Measurements from ENCODE around the gene FCN2. TPM values are rescaled to one million over a fixed set of nuclear protein-coding genes. Genes with fewer than 3 reads are reported as not detected.
A peak's percentile ranks its signal among the peaks of the same experiment; 100 is the strongest.

Gene FCN2
- total RNA-seq, 4 donors from 2014 or later, result 0.84 to 2.6 TPM; not detected in 2

DNA sequence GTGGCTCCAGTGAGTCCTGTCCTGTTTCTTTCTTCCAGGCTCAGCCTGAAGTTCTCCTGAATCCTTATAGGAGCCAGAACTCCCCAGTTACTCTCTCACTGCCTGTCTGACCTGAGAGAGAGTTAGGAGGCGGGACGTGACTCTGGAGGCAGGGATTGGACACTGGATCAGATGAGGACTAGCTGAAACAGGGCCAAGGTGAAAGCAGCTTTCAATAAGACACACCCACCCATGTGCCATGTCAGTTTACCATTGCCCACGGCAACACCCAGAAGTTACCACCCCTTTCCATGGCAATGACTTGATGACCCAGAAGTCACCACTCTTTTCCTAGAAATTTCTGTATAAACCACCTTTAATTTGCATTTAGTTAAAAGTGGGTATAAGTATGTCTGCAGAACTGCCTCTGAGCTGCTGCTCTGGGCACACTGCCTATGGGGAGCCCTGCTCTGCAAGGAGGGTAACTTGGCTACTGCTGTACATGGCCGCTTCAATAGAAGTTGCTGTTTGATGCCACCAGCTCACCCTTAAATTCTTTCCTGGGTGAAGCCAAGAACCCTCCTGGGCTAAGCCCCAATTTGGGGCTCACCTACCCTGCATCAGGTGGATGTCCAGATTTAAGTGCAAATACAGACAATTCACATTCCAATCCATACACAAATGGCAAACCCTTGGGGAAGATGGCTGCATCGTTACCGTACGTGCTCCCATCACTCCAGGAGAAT, 13.7 kb downstream of the FCN2 start:
- TF ChIP-seq, protein P1, sequence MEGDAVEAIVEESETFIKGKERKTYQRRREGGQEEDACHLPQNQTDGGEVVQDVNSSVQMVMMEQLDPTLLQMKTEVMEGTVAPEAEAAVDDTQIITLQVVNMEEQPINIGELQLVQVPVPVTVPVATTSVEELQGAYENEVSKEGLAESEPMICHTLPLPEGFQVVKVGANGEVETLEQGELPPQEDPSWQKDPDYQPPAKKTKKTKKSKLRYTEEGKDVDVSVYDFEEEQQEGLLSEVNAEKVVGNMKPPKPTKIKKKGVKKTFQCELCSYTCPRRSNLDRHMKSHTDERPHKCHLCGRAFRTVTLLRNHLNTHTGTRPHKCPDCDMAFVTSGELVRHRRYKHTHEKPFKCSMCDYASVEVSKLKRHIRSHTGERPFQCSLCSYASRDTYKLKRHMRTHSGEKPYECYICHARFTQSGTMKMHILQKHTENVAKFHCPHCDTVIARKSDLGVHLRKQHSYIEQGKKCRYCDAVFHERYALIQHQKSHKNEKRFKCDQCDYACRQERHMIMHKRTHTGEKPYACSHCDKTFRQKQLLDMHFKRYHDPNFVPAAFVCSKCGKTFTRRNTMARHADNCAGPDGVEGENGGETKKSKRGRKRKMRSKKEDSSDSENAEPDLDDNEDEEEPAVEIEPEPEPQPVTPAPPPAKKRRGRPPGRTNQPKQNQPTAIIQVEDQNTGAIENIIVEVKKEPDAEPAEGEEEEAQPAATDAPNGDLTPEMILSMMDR (IDR thresholded peaks at IDR 0.05), result no peak
- DNase-seq (ENCODE audit: low spot score) (no peak), ATAC-seq (ENCODE audit: low FRiP score) (no peak)

DNA sequence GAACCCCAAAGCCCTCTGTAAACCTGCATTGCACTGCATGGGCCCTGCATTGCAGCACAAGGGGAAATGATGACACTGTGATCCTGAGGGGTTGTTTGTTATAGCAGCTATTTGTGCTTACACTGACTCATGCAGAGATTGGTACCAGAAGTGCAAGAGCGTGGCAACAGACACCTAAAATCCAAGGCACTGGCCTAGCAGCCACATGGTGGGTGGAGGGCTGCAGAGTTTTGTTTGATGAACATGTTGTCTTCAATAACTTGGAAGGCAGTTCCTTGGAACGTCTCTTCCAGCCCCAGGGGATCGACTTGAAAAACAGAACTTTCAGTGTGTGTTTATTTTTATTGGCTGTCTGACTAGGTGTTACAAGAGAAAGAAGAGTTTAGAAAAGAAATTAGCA, 14.5 kb downstream of the FCN2 start:
- TF ChIP-seq, protein P1 (IDR thresholded peaks at IDR 0.05), result no peak
- no peak for ATAC-seq (ENCODE audit: low FRiP score)
- no peak for DNase-seq (ENCODE audit: low spot score)

DNA sequence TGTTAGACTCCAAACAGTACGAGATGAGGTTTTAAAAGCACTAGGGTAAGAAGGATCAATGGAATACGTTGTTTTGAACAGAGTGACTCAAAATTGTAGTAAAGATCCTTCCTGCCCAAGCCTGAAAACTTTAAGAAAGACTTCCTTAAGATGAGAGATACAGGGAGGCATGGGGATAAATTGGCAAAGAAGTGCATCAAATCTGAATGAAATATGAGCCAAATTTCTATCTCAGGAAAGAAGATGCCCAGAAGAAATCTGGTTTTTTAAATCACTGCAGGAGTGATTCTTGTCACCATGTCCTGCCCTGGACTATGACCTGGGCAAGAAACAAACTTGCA, 14.9 kb downstream of the FCN2 start:
- DNase-seq (ENCODE audit: low spot score), result no peak
- TF ChIP-seq, protein P1 (IDR thresholded peaks at IDR 0.05), result no peak
- no peak for ATAC-seq (ENCODE audit: low FRiP score)

DNA sequence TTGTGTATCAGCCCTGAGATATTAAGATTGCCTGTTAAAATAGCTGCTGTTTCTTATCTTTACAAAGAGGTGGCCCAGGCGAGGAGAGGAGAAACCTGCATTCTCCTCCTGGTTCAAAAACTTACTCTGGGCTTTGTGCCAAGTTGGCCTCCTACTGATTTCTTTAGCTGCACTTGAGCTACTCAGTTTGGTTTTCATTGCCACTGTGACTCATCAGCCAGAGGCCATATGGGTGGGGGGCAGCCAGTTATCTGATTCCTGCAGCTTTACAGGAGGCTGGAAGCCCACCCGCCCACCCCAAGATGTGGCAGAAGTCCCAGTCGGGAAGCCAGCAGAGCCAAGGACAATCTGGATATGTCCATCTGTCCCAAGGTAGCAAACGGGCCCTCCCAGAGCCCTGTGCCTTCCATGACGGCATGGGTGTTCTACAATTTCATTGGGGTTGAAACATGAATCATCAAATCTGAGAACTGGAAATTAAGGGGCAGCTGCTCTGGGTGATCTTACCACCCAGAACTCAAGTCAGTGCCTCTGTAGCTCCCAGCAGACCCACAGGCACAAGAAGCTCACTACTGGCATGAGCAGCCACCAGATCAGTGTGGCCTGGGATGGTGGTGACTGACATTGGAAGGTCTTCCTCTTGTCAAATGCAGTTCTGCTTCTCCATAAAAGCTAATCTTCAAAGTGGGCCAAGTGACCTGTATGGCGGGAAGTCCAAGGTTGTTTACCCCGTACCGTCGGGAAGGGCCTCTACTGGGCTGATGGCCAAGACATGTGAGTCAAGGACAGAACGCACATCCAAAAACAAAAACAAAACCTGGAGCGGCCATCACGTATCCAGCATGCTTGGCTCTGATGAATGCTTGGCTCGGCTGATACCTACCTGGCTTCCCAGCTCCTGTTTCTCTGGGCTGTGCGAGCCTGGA, 15.6 kb downstream of the FCN2 start:
- TF ChIP-seq, protein P1 (IDR thresholded peaks at IDR 0.05), result no peak
- ATAC-seq (ENCODE audit: low FRiP score), result peak; percentile 62
- no peak for DNase-seq (ENCODE audit: low spot score)

DNA sequence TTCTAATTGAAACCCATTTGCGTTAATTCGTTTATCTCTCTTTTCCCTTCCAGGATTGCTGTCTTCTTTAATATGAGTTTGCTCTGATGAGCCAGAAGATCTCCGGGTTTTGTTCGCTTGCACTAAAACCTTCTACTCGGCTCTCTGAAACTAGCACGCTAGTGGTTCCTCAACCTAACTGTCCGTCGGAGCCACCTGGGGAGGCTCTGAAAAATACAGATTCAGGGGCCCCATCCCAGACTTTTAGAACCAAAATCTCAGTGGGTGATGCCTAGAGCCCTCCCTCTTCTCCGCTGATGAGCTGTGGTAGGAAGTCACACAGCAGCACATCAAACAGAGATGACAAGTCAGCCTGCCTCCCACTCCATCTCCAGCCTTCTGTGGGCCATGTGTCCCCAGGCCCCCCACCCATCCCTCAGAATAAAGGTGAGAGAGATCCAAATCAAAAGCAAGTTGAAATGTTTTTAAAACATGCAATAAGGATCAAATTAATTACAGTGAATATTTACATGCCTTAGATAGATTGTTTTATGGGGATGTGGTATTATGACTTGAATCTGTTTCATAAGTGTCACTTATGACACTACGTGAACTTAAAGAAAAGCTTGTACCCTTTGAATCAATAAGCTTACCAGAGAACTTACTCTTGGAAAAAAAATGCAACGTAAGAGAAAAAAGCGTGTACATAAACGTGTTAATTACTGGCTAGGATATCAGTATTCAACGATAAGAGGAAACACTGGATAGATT, 16.4 kb downstream of the FCN2 start:
- no peak for DNase-seq (ENCODE audit: low spot score)
- ATAC-seq (ENCODE audit: low FRiP score), result no peak
- TF ChIP-seq, protein P1 (IDR thresholded peaks at IDR 0.05), result no peak

DNA sequence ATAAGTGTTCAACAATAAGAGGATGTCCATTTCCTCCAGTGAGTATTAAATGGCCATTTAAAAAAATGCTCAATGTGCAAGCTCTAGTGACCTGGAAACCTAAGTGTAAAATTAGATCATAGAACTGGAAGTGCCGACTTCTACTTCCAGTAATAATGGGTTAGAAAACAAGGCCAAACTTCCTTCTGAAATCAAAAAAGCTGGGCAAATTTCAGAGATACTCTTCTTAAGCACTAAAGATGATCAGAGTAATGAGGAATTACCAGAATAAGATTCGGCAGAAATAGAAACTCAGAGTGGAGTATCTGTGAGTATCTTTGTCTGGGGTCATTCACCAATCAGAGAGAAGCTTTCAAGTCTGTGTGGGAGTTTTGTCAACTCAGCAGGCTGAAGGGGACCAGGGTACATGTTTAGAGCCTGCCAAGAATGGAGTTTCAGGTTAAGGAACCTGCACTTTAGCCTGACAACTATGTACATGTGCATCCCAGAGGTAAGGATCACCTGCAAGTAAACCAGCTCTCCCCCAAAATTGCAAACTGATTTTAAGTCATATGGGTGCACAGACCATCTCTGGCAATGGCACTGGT, 17.1 kb downstream of the FCN2 start:
- no peak for ATAC-seq (ENCODE audit: low FRiP score)
- no peak for DNase-seq (ENCODE audit: low spot score)
- TF ChIP-seq, protein P1 (IDR thresholded peaks at IDR 0.05), result no peak

All from omental fat pad (tissue), 4 donors.